ENCODE results near the gene GUCY1B1.

Gene GUCY1B1

GRCh38 chr4:155780775-155781174 is 22.0 kb downstream of the GUCY1B1 start:
- no peak for TF ChIP-seq CTCF (IDR thresholded peaks at IDR 0.05; ENCODE audit: borderline replicate concordance, insufficient read depth, low read depth, low read length)
- H3K4me3 ChIP-seq (ENCODE audit: low read depth, low read length), result no peak overlapping the region

GRCh38 chr4:155781249-155781831 is 22.5 kb downstream of the GUCY1B1 start:
- no peak for TF ChIP-seq CTCF (IDR thresholded peaks at IDR 0.05; ENCODE audit: borderline replicate concordance, insufficient read depth, low read depth, low read length)
- H3K4me3 ChIP-seq (ENCODE audit: low read depth, low read length), result no peak overlapping the region

DNA sequence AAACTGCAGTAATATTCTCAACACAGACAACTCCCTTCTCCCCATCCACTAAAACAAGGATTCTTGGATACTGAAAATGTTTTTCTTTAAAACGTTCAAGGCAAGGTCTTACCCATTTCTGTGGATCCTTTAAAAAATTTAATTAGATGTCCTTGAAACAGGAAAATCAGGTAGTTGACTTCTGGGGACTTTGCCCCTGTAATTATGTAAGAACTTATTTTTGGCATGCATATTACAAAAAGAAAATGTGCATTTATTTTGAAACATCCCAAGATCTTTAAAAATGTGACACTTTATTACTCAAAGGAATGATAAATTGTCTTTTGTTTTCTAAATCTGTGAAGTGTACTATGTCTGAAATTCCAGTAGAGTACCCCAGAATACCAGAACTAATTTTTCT is 25.8 kb downstream of the GUCY1B1 start:
- TF ChIP-seq CTCF (IDR thresholded peaks at IDR 0.05; ENCODE audit: borderline replicate concordance, insufficient read depth, low read depth, low read length), result no peak
- H3K4me3 ChIP-seq (ENCODE audit: low read depth, low read length), result no peak overlapping the region

- no peak for TF ChIP-seq CTCF (IDR thresholded peaks at IDR 0.05; ENCODE audit: borderline replicate concordance, insufficient read depth, low read depth, low read length)
- H3K4me3 ChIP-seq (ENCODE audit: low read depth, low read length), result no peak overlapping the region
Measured at GRCh38 chr4:155785828-155786227, 27.0 kb downstream of the GUCY1B1 start.

- TF ChIP-seq CTCF (IDR thresholded peaks at IDR 0.05; ENCODE audit: borderline replicate concordance, insufficient read depth, low read depth, low read length), result peak; percentile 76; the same call in 1 of the 2 replicates
- no peak overlapping the region for H3K4me3 ChIP-seq (ENCODE audit: low read depth, low read length)
Measured at GRCh38 chr4:155787113-155787710, 28.4 kb downstream of the GUCY1B1 start.

DNA sequence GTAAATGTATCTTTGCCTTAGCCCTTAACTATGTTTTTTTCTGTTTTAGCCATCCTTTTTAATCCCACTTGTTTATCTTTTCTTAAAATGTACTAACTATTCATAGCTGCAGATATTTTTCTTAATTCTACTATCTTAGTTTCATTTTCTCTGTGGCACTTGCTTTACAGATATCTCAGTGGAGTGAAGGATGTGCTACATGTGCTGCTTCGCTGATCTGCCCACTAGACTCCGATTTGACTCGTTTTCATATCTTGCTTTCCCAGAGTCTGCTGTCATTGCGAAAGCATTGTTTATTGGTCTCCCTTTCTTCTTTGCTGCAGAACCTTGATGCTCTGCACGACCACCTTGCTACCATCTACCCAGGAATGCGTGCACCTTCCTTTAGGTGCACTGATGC is 30.6 kb downstream of the GUCY1B1 start:
- no peak for TF ChIP-seq CTCF (IDR thresholded peaks at IDR 0.05; ENCODE audit: borderline replicate concordance, insufficient read depth, low read depth, low read length)
- no peak overlapping the region for H3K4me3 ChIP-seq (ENCODE audit: low read depth, low read length)

DNA sequence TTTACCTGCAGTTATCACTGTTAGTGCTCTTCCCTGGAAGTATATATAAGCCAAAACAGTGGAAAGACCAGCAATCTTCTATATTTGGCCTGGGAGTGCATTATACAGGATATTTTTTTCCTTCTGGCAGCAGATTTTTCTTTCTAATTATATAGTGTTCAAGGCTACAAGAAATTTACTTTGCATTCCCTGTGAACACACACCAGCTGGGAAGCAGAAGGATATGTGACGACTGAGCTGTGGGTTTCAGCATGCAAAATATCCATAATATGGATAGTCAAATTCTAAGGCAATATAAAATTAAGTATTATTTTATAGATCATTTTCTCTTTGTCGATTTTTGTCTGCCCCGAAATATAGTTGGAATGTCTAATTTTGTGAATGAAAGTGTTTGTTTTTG is 31.2 kb downstream of the GUCY1B1 start:
- TF ChIP-seq CTCF (IDR thresholded peaks at IDR 0.05; ENCODE audit: borderline replicate concordance, insufficient read depth, low read depth, low read length), result no peak
- no peak overlapping the region for H3K4me3 ChIP-seq (ENCODE audit: low read depth, low read length)

Measured in GM12875 (cell line).